IMR-90 (cell line): ENCODE measurements around the gene PTGDR2. TPM values are rescaled to one million over a fixed set of nuclear protein-coding genes. Genes with fewer than 3 reads are reported as not detected.
A peak's percentile ranks its signal among the peaks of the same experiment; 100 is the strongest.

Experiments used
- ATAC-seq: fragments of 200-7000 bp; cut with Tn5 transposase; 2 replicates; pipeline ENCODE4 v1.9.1; 2020; ENCODE audit warnings: low read depth, mild to moderate bottlenecking, moderate library complexity
- BruUV-seq: library from RNA; stranded (reverse); fragments of 400-500 nt; replicated peaks from 2 replicates; lab custom pipeline; 2021; lab: Mats Ljungman, UMichigan
- CTCF ChIA-PET: fragments of 300-600 bp; formaldehyde crosslinking; extraction: SDS; loops from one replicate; lab custom pipeline; 2021; ENCODE audit warnings: antibody characterized with exemption; lab: Yijun Ruan, JAX
- POLR2A ChIA-PET: fragments of 300-600 bp; sonication (Branson Sonifier 250); formaldehyde crosslinking; loops from one replicate; lab custom pipeline; 2022; ENCODE audit warnings: antibody characterized with exemption; ENCODE audit not compliant: unreplicated experiment; lab: Charles Lee
- DNase-seq: peaks from one replicate; pipeline ENCODE4 v3.0.0; 2013
- H2AFZ ChIP-seq: replicated peaks from 2 replicates; pipeline ENCODE3; 2013; ENCODE audit warnings: low read length, mild to moderate bottlenecking; ENCODE audit not compliant: poor library complexity
- H2AK5ac ChIP-seq: 2 replicates; pipeline ENCODE4 v1.6.1; 2013; ENCODE audit warnings: low read depth, low read length, inconsistent platforms
- H2AK9ac ChIP-seq: replicated peaks from 2 replicates; pipeline ENCODE3; 2013; ENCODE audit warnings: mild to moderate bottlenecking, low read depth, low read length, moderate library complexity; ENCODE audit not compliant: poor library complexity
- H2BK120ac ChIP-seq: 2 replicates; pipeline ENCODE4 v1.6.1; 2013; ENCODE audit warnings: low read depth, low read length, inconsistent platforms
- H2BK15ac ChIP-seq: 3 replicates; pipeline ENCODE4 v1.6.1; 2013; ENCODE audit warnings: low read depth, low read length, inconsistent platforms
- H2BK20ac ChIP-seq: 2 replicates; pipeline ENCODE4 v1.6.1; 2013; ENCODE audit warnings: low read depth, mild to moderate bottlenecking, inconsistent platforms, low read length, moderate library complexity
- H2BK5ac ChIP-seq: 2 replicates; pipeline ENCODE4 v1.6.1; 2013; ENCODE audit warnings: mild to moderate bottlenecking, low read depth, low read length, inconsistent platforms; ENCODE audit not compliant: poor library complexity, severe bottlenecking
- H3K14ac ChIP-seq: replicated peaks from 2 replicates; pipeline ENCODE4 v1.6.1; 2013; ENCODE audit warnings: low read depth, low read length, inconsistent platforms
- H3K18ac ChIP-seq: 2 replicates; pipeline ENCODE4 v1.6.1; 2013; ENCODE audit warnings: low read depth, low read length, control low read depth
- H3K23ac ChIP-seq: 2 replicates; pipeline ENCODE4 v1.6.1; 2013; ENCODE audit warnings: low read depth, low read length, inconsistent platforms
- H3K27ac ChIP-seq: 2 replicates; pipeline ENCODE4 v1.5.1; 2013; ENCODE audit warnings: mild to moderate bottlenecking, control low read depth, low read length; ENCODE audit not compliant: insufficient read depth
- H3K27me3 ChIP-seq: 2 replicates; pipeline ENCODE4 v1.6.1; 2013; ENCODE audit warnings: low read length; ENCODE audit not compliant: control insufficient read depth, insufficient read depth
- H3K36me3 ChIP-seq: 2 replicates; pipeline ENCODE4 v1.6.1; 2013; ENCODE audit warnings: low read length, mixed read lengths; ENCODE audit not compliant: control insufficient read depth, insufficient read depth
- H3K4ac ChIP-seq: 2 replicates; pipeline ENCODE4 v1.6.1; 2013; ENCODE audit warnings: low read depth, low read length, inconsistent platforms
- H3K4me1 ChIP-seq: 2 replicates; pipeline ENCODE4 v1.6.1; 2013; ENCODE audit warnings: low read length, mixed read lengths; ENCODE audit not compliant: control insufficient read depth, insufficient read depth
- H3K4me2 ChIP-seq: 2 replicates; pipeline ENCODE4 v1.6.1; 2013; ENCODE audit warnings: low read depth, mild to moderate bottlenecking, control low read depth, low read length, moderate library complexity
- H3K4me3 ChIP-seq: 2 replicates; pipeline ENCODE4 v1.5.1; 2013; ENCODE audit warnings: low read depth, mild to moderate bottlenecking, control low read depth, low read length, moderate library complexity; ENCODE audit not compliant: insufficient read depth
- H3K56ac ChIP-seq: 2 replicates; pipeline ENCODE4 v1.6.1; 2013; ENCODE audit warnings: low read length, inconsistent platforms; ENCODE audit not compliant: insufficient read depth; ENCODE audit errors: extremely low read depth
- H3K79me1 ChIP-seq, 2 experiments: 2 replicates each; pipeline ENCODE4 v1.6.1; 2013; ENCODE audit warnings: low read length in 2 of 2, inconsistent platforms in 1 of 2, low read depth in 1 of 2
- H3K9ac ChIP-seq: 2 replicates; pipeline ENCODE4 v1.6.1; 2013; ENCODE audit warnings: low read depth, low read length, control low read depth
- H3K9me1 ChIP-seq: 2 replicates; pipeline ENCODE4 v1.6.1; 2013; ENCODE audit warnings: low read length, inconsistent platforms; ENCODE audit not compliant: insufficient read depth
- H3K9me3 ChIP-seq: 2 replicates; pipeline ENCODE4 v1.6.1; 2013; ENCODE audit warnings: low read length; ENCODE audit not compliant: control insufficient read depth, insufficient read depth
- H4K20me1 ChIP-seq: 2 replicates; pipeline ENCODE4 v1.6.1; 2013; ENCODE audit warnings: low read length, inconsistent platforms; ENCODE audit not compliant: insufficient read depth
- H4K5ac ChIP-seq: 2 replicates; pipeline ENCODE4 v1.6.1; 2013; ENCODE audit warnings: mild to moderate bottlenecking, low read depth, low read length, control low read depth
- H4K8ac ChIP-seq, 2 experiments: 2 replicates each; pipeline ENCODE4 v1.6.1; 2013; ENCODE audit warnings: low read depth in 2 of 2, low read length in 2 of 2, control low read depth in 1 of 2, inconsistent platforms in 1 of 2
- H4K91ac ChIP-seq: 2 replicates; pipeline ENCODE4 v1.6.1; 2013; ENCODE audit warnings: low read depth, low read length, inconsistent platforms; ENCODE audit not compliant: insufficient read depth
- BHLHE40 ChIP-seq: fragments of 150-350 bp; IDR thresholded peaks from 2 replicates; pipeline ENCODE4 v1.6.1; 2016; ENCODE audit warnings: mild to moderate bottlenecking, low read depth, low read length
- CEBPB ChIP-seq: IDR thresholded peaks from 2 replicates; pipeline ENCODE4 v1.6.1; 2012; ENCODE audit warnings: low read depth, low read length, improper control_type of control experiment
- CHD1 ChIP-seq: IDR thresholded peaks from 2 replicates; pipeline ENCODE4 v1.6.1; 2012; ENCODE audit warnings: low read depth, low read length, improper control_type of control experiment
- FOS ChIP-seq: fragments of 150-350 bp; IDR thresholded peaks from 2 replicates; pipeline ENCODE4 v1.6.1; 2016; ENCODE audit warnings: low read depth, low read length
- MAFK ChIP-seq: IDR thresholded peaks from 2 replicates; pipeline ENCODE4 v1.6.1; 2012; ENCODE audit warnings: low read depth, low read length, improper control_type of control experiment
- MAZ ChIP-seq: IDR thresholded peaks from 2 replicates; pipeline ENCODE4 v1.6.1; 2012; ENCODE audit warnings: low read depth, mild to moderate bottlenecking, low read length, improper control_type of control experiment, moderate library complexity, borderline replicate concordance
- MXI1 ChIP-seq: IDR thresholded peaks from 2 replicates; pipeline ENCODE4 v1.6.1; 2012; ENCODE audit warnings: low read depth, mild to moderate bottlenecking, low read length, moderate library complexity, borderline replicate concordance
- NFE2L2 ChIP-seq: fragments of 150-350 bp; IDR thresholded peaks from 2 replicates; pipeline ENCODE4 v1.6.1; 2016; ENCODE audit warnings: low read depth, mild to moderate bottlenecking, low read length
- POLR2A ChIP-seq: IDR thresholded peaks from 2 replicates; pipeline ENCODE4 v1.6.1; 2012; ENCODE audit warnings: mild to moderate bottlenecking, low read depth, low read length
- RAD21 ChIP-seq: IDR thresholded peaks from 2 replicates; pipeline ENCODE4 v1.6.1; 2012; ENCODE audit warnings: low read length, improper control_type of control experiment
- RCOR1 ChIP-seq: IDR thresholded peaks from 2 replicates; pipeline ENCODE4 v1.6.1; 2012; ENCODE audit warnings: mild to moderate bottlenecking, low read length, improper control_type of control experiment; ENCODE audit not compliant: insufficient replicate concordance
- RFX5 ChIP-seq: IDR thresholded peaks from 2 replicates; pipeline ENCODE4 v1.8.0; 2012; ENCODE audit warnings: low read depth, mild to moderate bottlenecking, low read length, moderate library complexity
- SMC3 ChIP-seq: fragments of 150-350 bp; IDR thresholded peaks from 2 replicates; pipeline ENCODE4 v1.6.1; 2016; ENCODE audit warnings: low read depth, mild to moderate bottlenecking, antibody characterized with exemption, low read length, moderate library complexity
- WGBS, 2 experiments: methylation state at CpG; one replicate each; pipeline versions ENCODE4 v1.1.5 to v1.1.7; 2013; ENCODE audit warnings: missing lambda C conversion rate in 2 of 2; ENCODE audit not compliant: insufficient read length in 1 of 2; ENCODE audit errors: extremely low coverage in 2 of 2; 5-methylcytosine and 5-hydroxymethylcytosine counted together
- dilution Hi-C: fragments of 300-500 bp; cut with HindIII; formaldehyde crosslinking; loops from one replicate; pipeline ENCODE4 v1.14.3; 2018; ENCODE audit warnings: low sequenced_read_pairs; ENCODE audit not compliant: unreplicated experiment
- in situ Hi-C: fragments of 300-500 bp; cut with MboI; formaldehyde crosslinking; loops from 3 replicates; pipeline ENCODE4 v1.14.3; 2019; ENCODE audit warnings: low sequenced_read_pairs, inconsistent platforms, mixed read lengths
- intact Hi-C: fragments of 100-400 bp; cut with micrococcal nuclease; formaldehyde crosslinking; loops from 2 replicates; pipeline ENCODE4 v1.10.0; 2022
- polyA plus RNA-seq, 3 experiments: library from polyadenylated mRNA; depleted of rRNA; stranded (reverse); fragments of >200 nt; gene quantifications; 2 replicates each; pipeline ENCODE4 v1.2.3, GENCODE V29; 2012; ENCODE audit warnings: low replicate concordance in 1 of 3
- total RNA-seq: library from RNA; depleted of rRNA; stranded (reverse); fragments of >200 nt; gene quantifications from 2 replicates; pipeline ENCODE4 v1.2.3, GENCODE V29; 2012
- TF ChIP-seq, protein P1 (sequence below): fragments of 150-350 bp; IDR thresholded peaks from 2 replicates; pipeline ENCODE4 v1.6.1; 2017; ENCODE audit warnings: mild to moderate bottlenecking, antibody characterized with exemption, low read length, low read depth
- TF ChIP-seq, protein P2 (sequence below): fragments of 150-350 bp; IDR thresholded peaks from 2 replicates; pipeline ENCODE4 v1.6.1; 2016; ENCODE audit warnings: low read depth, mild to moderate bottlenecking, low read length, moderate library complexity, borderline replicate concordance
- TF ChIP-seq, protein P3 (sequence below): conservative IDR thresholded peaks from 2 replicates; pipeline ENCODE4 v1.5.1; 2012; ENCODE audit warnings: mild to moderate bottlenecking, low read depth, low read length, improper control_type of control experiment

PTGDR2 gene
- total and polyA plus RNA-seq, 2 of the 4 experiments (the other 2 are of a cell fraction), result under 0.01 to 0.12 TPM

GRCh38 chr11:60844870-60845221, 10.9 kb downstream of the PTGDR2 start:
- no peak overlapping the region for H4K8ac ChIP-seq
- peak overlapping the region; percentile 72 for H3K4me2 ChIP-seq
- no peak overlapping the region for H2BK15ac ChIP-seq
- TF ChIP-seq RAD21 (no peak), RFX5 (no peak), BHLHE40 (no peak), MAZ (no peak), FOS (no peak), MXI1 (no peak), CEBPB (no peak), POLR2A (no peak), RCOR1 (no peak), MAFK (no peak), NFE2L2 (no peak), SMC3 (no peak), CHD1 (no peak)
- TF ChIP-seq, protein P1, sequence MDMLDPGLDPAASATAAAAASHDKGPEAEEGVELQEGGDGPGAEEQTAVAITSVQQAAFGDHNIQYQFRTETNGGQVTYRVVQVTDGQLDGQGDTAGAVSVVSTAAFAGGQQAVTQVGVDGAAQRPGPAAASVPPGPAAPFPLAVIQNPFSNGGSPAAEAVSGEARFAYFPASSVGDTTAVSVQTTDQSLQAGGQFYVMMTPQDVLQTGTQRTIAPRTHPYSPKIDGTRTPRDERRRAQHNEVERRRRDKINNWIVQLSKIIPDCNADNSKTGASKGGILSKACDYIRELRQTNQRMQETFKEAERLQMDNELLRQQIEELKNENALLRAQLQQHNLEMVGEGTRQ, result no peak
- TF ChIP-seq, protein P2, sequence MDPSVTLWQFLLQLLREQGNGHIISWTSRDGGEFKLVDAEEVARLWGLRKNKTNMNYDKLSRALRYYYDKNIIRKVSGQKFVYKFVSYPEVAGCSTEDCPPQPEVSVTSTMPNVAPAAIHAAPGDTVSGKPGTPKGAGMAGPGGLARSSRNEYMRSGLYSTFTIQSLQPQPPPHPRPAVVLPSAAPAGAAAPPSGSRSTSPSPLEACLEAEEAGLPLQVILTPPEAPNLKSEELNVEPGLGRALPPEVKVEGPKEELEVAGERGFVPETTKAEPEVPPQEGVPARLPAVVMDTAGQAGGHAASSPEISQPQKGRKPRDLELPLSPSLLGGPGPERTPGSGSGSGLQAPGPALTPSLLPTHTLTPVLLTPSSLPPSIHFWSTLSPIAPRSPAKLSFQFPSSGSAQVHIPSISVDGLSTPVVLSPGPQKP, result no peak
- TF ChIP-seq, protein P3, sequence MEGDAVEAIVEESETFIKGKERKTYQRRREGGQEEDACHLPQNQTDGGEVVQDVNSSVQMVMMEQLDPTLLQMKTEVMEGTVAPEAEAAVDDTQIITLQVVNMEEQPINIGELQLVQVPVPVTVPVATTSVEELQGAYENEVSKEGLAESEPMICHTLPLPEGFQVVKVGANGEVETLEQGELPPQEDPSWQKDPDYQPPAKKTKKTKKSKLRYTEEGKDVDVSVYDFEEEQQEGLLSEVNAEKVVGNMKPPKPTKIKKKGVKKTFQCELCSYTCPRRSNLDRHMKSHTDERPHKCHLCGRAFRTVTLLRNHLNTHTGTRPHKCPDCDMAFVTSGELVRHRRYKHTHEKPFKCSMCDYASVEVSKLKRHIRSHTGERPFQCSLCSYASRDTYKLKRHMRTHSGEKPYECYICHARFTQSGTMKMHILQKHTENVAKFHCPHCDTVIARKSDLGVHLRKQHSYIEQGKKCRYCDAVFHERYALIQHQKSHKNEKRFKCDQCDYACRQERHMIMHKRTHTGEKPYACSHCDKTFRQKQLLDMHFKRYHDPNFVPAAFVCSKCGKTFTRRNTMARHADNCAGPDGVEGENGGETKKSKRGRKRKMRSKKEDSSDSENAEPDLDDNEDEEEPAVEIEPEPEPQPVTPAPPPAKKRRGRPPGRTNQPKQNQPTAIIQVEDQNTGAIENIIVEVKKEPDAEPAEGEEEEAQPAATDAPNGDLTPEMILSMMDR, result no peak
- ATAC-seq (no peak), DNase-seq (no peak)
- no peak overlapping the region for H2BK5ac ChIP-seq
- H3K9me1 ChIP-seq, result peaks cover 11% of the 10 kb centered on the region
- H3K27me3 ChIP-seq, result no peaks in the 10 kb centered on the region
- H2AK5ac ChIP-seq, result no peak overlapping the region
- peaks cover 25% of the 10 kb centered on the region for H3K4me1 ChIP-seq
- ChIA-PET CTCF (no interaction called here), POLR2A (no interaction called here)
- H2BK20ac ChIP-seq, result no peak overlapping the region
- 37% methylated on average over 3 of the region's 4 CpGs; no CpG with 5 or more reads in 1 of the 2 experiments for WGBS, 2 experiments
- H3K56ac ChIP-seq, result no peak overlapping the region
- H4K20me1 ChIP-seq, result 0 out of 2 replicates have a peak, but pooled peaks cover 12% of the 10 kb centered on the region
- no peak overlapping the region for H4K5ac ChIP-seq
- no peak overlapping the region for H3K4ac ChIP-seq
- H3K9me3 ChIP-seq, result no peaks in the 10 kb centered on the region
- in situ Hi-C loops, result no loop called here
- peaks cover 15% of the 10 kb centered on the region for H3K36me3 ChIP-seq
- no peak overlapping the region for H2AK9ac ChIP-seq
- H2BK120ac ChIP-seq, result no peak overlapping the region
- no TSS peak for BruUV-seq
- H3K4me3 ChIP-seq, result no peak overlapping the region
- no peak overlapping the region for H3K9ac ChIP-seq
- no peak overlapping the region for H4K91ac ChIP-seq
- H2AFZ ChIP-seq, result no peak overlapping the region
- peaks cover 19 to 53% of the 10 kb centered on the region in 2 experiments for H3K79me1 ChIP-seq
- H3K14ac ChIP-seq, result no peak overlapping the region
- no peak overlapping the region for H3K18ac ChIP-seq
- dilution Hi-C loops, result no loop called here
- no peak overlapping the region for H3K23ac ChIP-seq
- intact Hi-C loops, result no loop called here
- no peak overlapping the region for H3K27ac ChIP-seq
